ENCODE results near the gene KLHL24. TPM values are rescaled to one million over a fixed set of nuclear protein-coding genes. Genes with fewer than 3 reads are reported as not detected.

KLHL24 gene
- total and polyA plus RNA-seq, 2 of the 13 experiments (the other 11 are each of a cell fraction or from before 2014, with no cell fraction given), result 6.9 to 15.7 TPM

DNA sequence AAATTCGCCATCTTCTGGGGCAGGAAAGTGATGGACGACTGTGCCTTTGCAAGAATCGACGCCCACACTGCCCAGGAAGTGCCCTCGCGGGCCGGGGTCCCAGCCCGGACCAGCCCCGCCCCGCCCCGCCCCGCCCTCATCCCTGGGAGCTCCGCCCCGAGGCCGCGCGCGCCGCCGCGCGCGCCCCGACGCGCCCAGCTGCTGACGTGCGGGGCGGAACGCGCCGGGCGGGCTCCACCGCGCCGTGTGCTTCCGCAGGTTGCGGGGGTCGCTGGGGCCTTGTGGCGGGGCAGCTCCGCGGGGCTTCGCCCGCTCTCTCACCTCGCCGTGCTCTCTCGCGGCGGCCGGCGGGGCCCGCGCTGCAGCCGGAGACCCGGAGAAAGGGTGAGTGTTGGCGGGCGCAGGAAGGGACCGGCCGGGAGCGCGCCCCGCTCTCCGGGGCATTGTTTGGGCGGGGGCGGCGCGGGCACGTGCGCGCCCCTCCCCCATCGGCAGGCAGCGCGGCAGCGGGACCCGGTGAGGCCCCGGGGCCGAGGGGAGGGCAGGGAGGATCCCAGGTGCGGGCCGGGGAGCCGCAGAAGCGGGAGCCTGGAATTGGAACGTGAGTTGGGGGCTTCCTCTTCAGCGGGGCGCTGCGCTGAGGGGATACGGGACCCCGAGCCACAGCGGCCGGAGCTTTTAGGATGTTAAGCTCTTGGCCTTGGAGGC lies 62.3 kb downstream of the KLHL24 start, which contains the start of gene YEATS2 (continued):
- TF ChIP-seq, protein P1, sequence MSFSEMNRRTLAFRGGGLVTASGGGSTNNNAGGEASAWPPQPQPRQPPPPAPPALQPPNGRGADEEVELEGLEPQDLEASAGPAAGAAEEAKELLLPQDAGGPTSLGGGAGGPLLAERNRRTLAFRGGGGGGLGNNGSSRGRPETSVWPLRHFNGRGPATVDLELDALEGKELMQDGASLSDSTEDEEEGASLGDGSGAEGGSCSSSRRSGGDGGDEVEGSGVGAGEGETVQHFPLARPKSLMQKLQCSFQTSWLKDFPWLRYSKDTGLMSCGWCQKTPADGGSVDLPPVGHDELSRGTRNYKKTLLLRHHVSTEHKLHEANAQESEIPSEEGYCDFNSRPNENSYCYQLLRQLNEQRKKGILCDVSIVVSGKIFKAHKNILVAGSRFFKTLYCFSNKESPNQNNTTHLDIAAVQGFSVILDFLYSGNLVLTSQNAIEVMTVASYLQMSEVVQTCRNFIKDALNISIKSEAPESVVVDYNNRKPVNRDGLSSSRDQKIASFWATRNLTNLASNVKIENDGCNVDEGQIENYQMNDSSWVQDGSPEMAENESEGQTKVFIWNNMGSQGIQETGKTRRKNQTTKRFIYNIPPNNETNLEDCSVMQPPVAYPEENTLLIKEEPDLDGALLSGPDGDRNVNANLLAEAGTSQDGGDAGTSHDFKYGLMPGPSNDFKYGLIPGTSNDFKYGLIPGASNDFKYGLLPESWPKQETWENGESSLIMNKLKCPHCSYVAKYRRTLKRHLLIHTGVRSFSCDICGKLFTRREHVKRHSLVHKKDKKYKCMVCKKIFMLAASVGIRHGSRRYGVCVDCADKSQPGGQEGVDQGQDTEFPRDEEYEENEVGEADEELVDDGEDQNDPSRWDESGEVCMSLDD (CRISPR knock-in tag; IDR thresholded peaks at IDR 0.05; ENCODE audit: borderline replicate concordance), result 0 out of 2 replicates have a peak, but pooled peaks have one; percentile 44
- no peak for TF ChIP-seq STAT5B (CRISPR knock-in tag; IDR thresholded peaks at IDR 0.05)
- TF ChIP-seq ZFP36L1 (CRISPR knock-in tag; IDR thresholded peaks at IDR 0.05), result no peak
- TF ChIP-seq, protein P2, sequence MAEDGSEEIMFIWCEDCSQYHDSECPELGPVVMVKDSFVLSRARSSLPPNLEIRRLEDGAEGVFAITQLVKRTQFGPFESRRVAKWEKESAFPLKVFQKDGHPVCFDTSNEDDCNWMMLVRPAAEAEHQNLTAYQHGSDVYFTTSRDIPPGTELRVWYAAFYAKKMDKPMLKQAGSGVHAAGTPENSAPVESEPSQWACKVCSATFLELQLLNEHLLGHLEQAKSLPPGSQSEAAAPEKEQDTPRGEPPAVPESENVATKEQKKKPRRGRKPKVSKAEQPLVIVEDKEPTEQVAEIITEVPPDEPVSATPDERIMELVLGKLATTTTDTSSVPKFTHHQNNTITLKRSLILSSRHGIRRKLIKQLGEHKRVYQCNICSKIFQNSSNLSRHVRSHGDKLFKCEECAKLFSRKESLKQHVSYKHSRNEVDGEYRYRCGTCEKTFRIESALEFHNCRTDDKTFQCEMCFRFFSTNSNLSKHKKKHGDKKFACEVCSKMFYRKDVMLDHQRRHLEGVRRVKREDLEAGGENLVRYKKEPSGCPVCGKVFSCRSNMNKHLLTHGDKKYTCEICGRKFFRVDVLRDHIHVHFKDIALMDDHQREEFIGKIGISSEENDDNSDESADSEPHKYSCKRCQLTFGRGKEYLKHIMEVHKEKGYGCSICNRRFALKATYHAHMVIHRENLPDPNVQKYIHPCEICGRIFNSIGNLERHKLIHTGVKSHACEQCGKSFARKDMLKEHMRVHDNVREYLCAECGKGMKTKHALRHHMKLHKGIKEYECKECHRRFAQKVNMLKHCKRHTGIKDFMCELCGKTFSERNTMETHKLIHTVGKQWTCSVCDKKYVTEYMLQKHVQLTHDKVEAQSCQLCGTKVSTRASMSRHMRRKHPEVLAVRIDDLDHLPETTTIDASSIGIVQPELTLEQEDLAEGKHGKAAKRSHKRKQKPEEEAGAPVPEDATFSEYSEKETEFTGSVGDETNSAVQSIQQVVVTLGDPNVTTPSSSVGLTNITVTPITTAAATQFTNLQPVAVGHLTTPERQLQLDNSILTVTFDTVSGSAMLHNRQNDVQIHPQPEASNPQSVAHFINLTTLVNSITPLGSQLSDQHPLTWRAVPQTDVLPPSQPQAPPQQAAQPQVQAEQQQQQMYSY (CRISPR knock-in tag; IDR thresholded peaks at IDR 0.05), result no peak
- no peak for TF ChIP-seq ZNF839 (CRISPR knock-in tag; IDR thresholded peaks at IDR 0.05; ENCODE audit: borderline replicate concordance)
- 0 out of 2 replicates have a peak, but pooled peaks have one; percentile 25 for TF ChIP-seq ERF (CRISPR knock-in tag; IDR thresholded peaks at IDR 0.05)
- 0 out of 4 replicates have a peak, but pooled peaks of 1 of the 2 experiments have one; percentile 41 for TF ChIP-seq KLF16 (CRISPR knock-in tag; IDR thresholded peaks at IDR 0.05)
- TF ChIP-seq ZNF878 (CRISPR knock-in tag; IDR thresholded peaks at IDR 0.05), result no peak; the same call in 1 of the 2 replicates
- TF ChIP-seq ZSCAN12 (CRISPR knock-in tag; IDR thresholded peaks at IDR 0.05), result 0 out of 2 replicates have a peak, but pooled peaks have one; percentile 7
- no peak for TF ChIP-seq SCMH1 (CRISPR knock-in tag; IDR thresholded peaks at IDR 0.05; ENCODE audit: borderline replicate concordance)
- peak; percentile 70; the same call in 1 of the 2 replicates for TF ChIP-seq ZNF709 (CRISPR knock-in tag; IDR thresholded peaks at IDR 0.05)
- no peak for TF ChIP-seq U2AF2 (IDR thresholded peaks at IDR 0.05; ENCODE audit: low read depth, low read length)
- no peak; the same call in 1 of the 2 replicates for TF ChIP-seq ELF3 (CRISPR knock-in tag; IDR thresholded peaks at IDR 0.05)
- peak; percentile 66 for TF ChIP-seq ATF7-NPFF (CRISPR knock-in tag; IDR thresholded peaks at IDR 0.05; ENCODE audit: low read depth)
- 0 out of 2 replicates have a peak, but pooled peaks have one; percentile 44 for TF ChIP-seq ZNF678 (CRISPR knock-in tag; IDR thresholded peaks at IDR 0.05)

All from HepG2 (cell line).